ENCODE data around the gene LRRC4C.

Gene LRRC4C

GRCh38 chr11:41459465-41460401 is at the start of gene LRRC4C:
LRRC4C (minus strand) TSS chr11:41459652.
- no peak for DNase-seq

GRCh38 chr11:41508121-41508520 is 48.7 kb upstream of the LRRC4C start:
- DNase-seq: no peak

GRCh38 chr11:41499429-41499828 is 40.0 kb upstream of the LRRC4C start:
- no peak for DNase-seq

- no peak for DNase-seq
These were observed 39.3 kb upstream of the LRRC4C start for GRCh38 chr11:41498726-41499125.

GRCh38 chr11:41497974-41498373 is 38.5 kb upstream of the LRRC4C start:
- DNase-seq: no peak

- no peak for DNase-seq
These were observed 35.3 kb upstream of the LRRC4C start for GRCh38 chr11:41494716-41495115.

- DNase-seq: no peak
These were observed 27.0 kb upstream of the LRRC4C start for GRCh38 chr11:41486424-41486823.

- no peak for DNase-seq
These were observed 24.5 kb upstream of the LRRC4C start for GRCh38 chr11:41483956-41484355.

GRCh38 chr11:41479179-41479578 is 19.7 kb upstream of the LRRC4C start:
- no peak for DNase-seq

GRCh38 chr11:41461057-41461681 is 1.7 kb upstream of the LRRC4C start:
- peak; percentile 11 for DNase-seq

GRCh38 chr11:41458641-41459040 is 811 bp downstream of the LRRC4C start:
- DNase-seq: no peak

GRCh38 chr11:41458154-41458553 is 1.3 kb downstream of the LRRC4C start:
- DNase-seq: no peak

- DNase-seq: no peak
These were observed 2.0 kb downstream of the LRRC4C start for GRCh38 chr11:41457216-41458014.

GRCh38 chr11:41456269-41456668 is 3.2 kb downstream of the LRRC4C start:
- no peak for DNase-seq

GRCh38 chr11:41451011-41451410 is 8.4 kb downstream of the LRRC4C start:
- no peak for DNase-seq

GRCh38 chr11:41449483-41450050 is 9.9 kb downstream of the LRRC4C start:
- DNase-seq: no peak

- no peak for DNase-seq
These were observed 12.9 kb downstream of the LRRC4C start for GRCh38 chr11:41446566-41446965.

GRCh38 chr11:41446107-41446506 is 13.3 kb downstream of the LRRC4C start:
- no peak for DNase-seq

- DNase-seq: no peak
These were observed 22.4 kb downstream of the LRRC4C start for GRCh38 chr11:41437006-41437490.

- no peak for DNase-seq
These were observed 23.9 kb downstream of the LRRC4C start for GRCh38 chr11:41435531-41435930.

- peak; percentile 25 for DNase-seq
These were observed 27.7 kb downstream of the LRRC4C start for GRCh38 chr11:41431784-41432183.

GRCh38 chr11:41419901-41420300 is 39.6 kb downstream of the LRRC4C start:
- no peak for DNase-seq

Data from NCI-H345 (cell line).